ENCODE data around the gene OR6A2.
A peak's percentile ranks its signal among the peaks of the same experiment; 100 is the strongest.
"Not testable (repeated sequence)": the region's sequence is repeated elsewhere in the genome, so short reads cannot be mapped to it uniquely, and the experiment has no call there.

The OR6A2 gene

GRCh38 chr11:6812390-6813005 is 13.0 kb upstream of the OR6A2 start:
- DNase-seq (ENCODE audit: low read depth) = no peak
- peak; percentile 93 for TF ChIP-seq CTCF (IDR thresholded peaks at IDR 0.05; ENCODE audit: control insufficient read depth, insufficient read depth, low read depth, low read length, missing control alignments)
- no peak overlapping the region for H3K4me3 ChIP-seq (ENCODE audit: control insufficient read depth, low read depth, low read length)

GRCh38 chr11:6801075-6801474 is 1.6 kb upstream of the OR6A2 start:
- not testable (repeated sequence) for DNase-seq (ENCODE audit: low read depth)

GRCh38 chr11:6794639-6795038 is 4.8 kb downstream of the OR6A2 start:
- H3K4me3 ChIP-seq (ENCODE audit: control insufficient read depth, low read depth, low read length) = no peak overlapping the region
- no peak for TF ChIP-seq CTCF (IDR thresholded peaks at IDR 0.05; ENCODE audit: control insufficient read depth, insufficient read depth, low read depth, low read length, missing control alignments)
- no peak for DNase-seq (ENCODE audit: low read depth)

More at GRCh38 chr11:6801075-6801474, 1.6 kb upstream of the OR6A2 start:
- H3K4me3 ChIP-seq (ENCODE audit: control insufficient read depth, low read depth, low read length) = not testable (repeated sequence)

- H3K4me3 ChIP-seq (ENCODE audit: control insufficient read depth, low read depth, low read length) = no peak overlapping the region
- no peak for TF ChIP-seq CTCF (IDR thresholded peaks at IDR 0.05; ENCODE audit: control insufficient read depth, insufficient read depth, low read depth, low read length, missing control alignments)
- no peak for DNase-seq (ENCODE audit: low read depth)
These were observed 8.9 kb downstream of the OR6A2 start for GRCh38 chr11:6790546-6790945.

- H3K4me3 ChIP-seq (ENCODE audit: control insufficient read depth, low read depth, low read length) = no peak within 1 kb of the TSS
- TF ChIP-seq CTCF (IDR thresholded peaks at IDR 0.05; ENCODE audit: control insufficient read depth, insufficient read depth, low read depth, low read length, missing control alignments) = no peak
- no peak for DNase-seq (ENCODE audit: low read depth)
These were observed 16.8 kb downstream of the OR6A2 start, which contains the start of gene OR2AG1 for GRCh38 chr11:6782720-6783119. TSS of gene OR2AG1 (plus strand) at chr11:6783020. CDS start at chr11:6785038, 2,018 bp downstream.

GRCh38 chr11:6780829-6781228 is 18.7 kb downstream of the OR6A2 start:
- no peak for TF ChIP-seq CTCF (IDR thresholded peaks at IDR 0.05; ENCODE audit: control insufficient read depth, insufficient read depth, low read depth, low read length, missing control alignments)
- H3K4me3 ChIP-seq (ENCODE audit: control insufficient read depth, low read depth, low read length) = no peak overlapping the region
- DNase-seq (ENCODE audit: low read depth) = no peak

GRCh38 chr11:6778518-6778917 is 21.0 kb downstream of the OR6A2 start:
- H3K4me3 ChIP-seq (ENCODE audit: control insufficient read depth, low read depth, low read length) = no peak overlapping the region
- TF ChIP-seq CTCF (IDR thresholded peaks at IDR 0.05; ENCODE audit: control insufficient read depth, insufficient read depth, low read depth, low read length, missing control alignments) = no peak
- no peak for DNase-seq (ENCODE audit: low read depth)

All from AG09309 (cell line).